SU-DHL-6 (cell line): ENCODE measurements around the gene MICAL3.
"Not testable (repeated sequence)": the region's sequence is repeated elsewhere in the genome, so short reads cannot be mapped to it uniquely, and the experiment has no call there.

Source experiments
- H2AFZ ChIP-seq: fragments of 200-600 bp; sonication (generic); 2 replicates; pipeline ENCODE4 v1.6.1; 2014; ENCODE audit warnings: low read depth, mild to moderate bottlenecking, moderate library complexity, mixed read lengths, antibody characterized with exemption, low read length; ENCODE audit not compliant: severe bottlenecking
- H3F3A ChIP-seq: fragments of 200-600 bp; shearing (Covaris generic); 2 replicates; pipeline ENCODE4 v1.6.0; 2016; ENCODE audit warnings: antibody characterized with exemption, mild to moderate bottlenecking; ENCODE audit not compliant: insufficient read depth
- H3K27ac ChIP-seq: fragments of 200-600 bp; sonication (generic); 2 replicates; pipeline ENCODE4 v1.5.1; 2016; ENCODE audit warnings: low read depth, mild to moderate bottlenecking, low read length, moderate library complexity, mixed read lengths
- H3K27me3 ChIP-seq: fragments of 200-600 bp; sonication (generic), shearing (Covaris generic); 2 replicates; pipeline ENCODE4 v1.6.0; 2014; ENCODE audit warnings: mild to moderate bottlenecking, low read length
- H3K36me3 ChIP-seq: fragments of 200-600 bp; sonication (generic); 2 replicates; pipeline ENCODE4 v1.6.1; 2014; ENCODE audit warnings: mild to moderate bottlenecking, low read length, mixed read lengths
- H3K4me2 ChIP-seq: fragments of 300-600, 200-600 bp; shearing (Covaris generic), sonication (generic); 2 replicates; pipeline ENCODE4 v1.6.0; 2014; ENCODE audit warnings: low read length, low read depth, mild to moderate bottlenecking; ENCODE audit not compliant: poor library complexity, severe bottlenecking
- H3K4me3 ChIP-seq: fragments of 200-600 bp; sonication (generic); 2 replicates; pipeline ENCODE4 v1.5.1; 2014; ENCODE audit warnings: antibody characterized with exemption, low read length, mild to moderate bottlenecking, mixed read lengths; ENCODE audit not compliant: insufficient read depth, poor library complexity, severe bottlenecking
- H3K79me2 ChIP-seq: fragments of 200-600 bp; sonication (generic); 2 replicates; pipeline ENCODE4 v1.6.1; 2014; ENCODE audit warnings: mild to moderate bottlenecking, low read length, moderate library complexity; ENCODE audit not compliant: insufficient read depth
- H3K9ac ChIP-seq: fragments of 200-600 bp; sonication (generic); 2 replicates; pipeline ENCODE4 v1.7.0; 2014; ENCODE audit warnings: mild to moderate bottlenecking, low read length
- H3K9me2 ChIP-seq: fragments of 200-600 bp; sonication (generic); replicated peaks from 2 replicates; pipeline ENCODE4 v1.6.1; 2014; ENCODE audit warnings: low read length; ENCODE audit not compliant: insufficient read depth
- H3K9me3 ChIP-seq: fragments of 200-600 bp; sonication (generic); 2 replicates; pipeline ENCODE4 v1.6.1; 2014; ENCODE audit warnings: low read length, mixed read lengths; ENCODE audit not compliant: insufficient read depth
- H4K20me1 ChIP-seq: fragments of 200-600 bp; sonication (generic); 2 replicates; pipeline ENCODE4 v1.6.1; 2014; ENCODE audit warnings: low read depth, mild to moderate bottlenecking, antibody characterized with exemption, low read length, moderate library complexity, mixed read lengths
- CTCF ChIP-seq: fragments of 200-600 bp; sonication (generic); IDR thresholded peaks from one replicate; pipeline ENCODE4 v1.5.1; 2017; ENCODE audit warnings: antibody characterized with exemption, mild to moderate bottlenecking, low read length, moderate library complexity; ENCODE audit not compliant: insufficient read depth, poor library complexity, severe bottlenecking
- EZH2phosphoT487 ChIP-seq: fragments of 200-600 bp; sonication (generic), shearing (Covaris generic); conservative IDR thresholded peaks from 2 replicates; pipeline ENCODE4 v1.6.1; 2018; ENCODE audit warnings: mild to moderate bottlenecking, antibody characterized with exemption, low read length, moderate library complexity, mixed read lengths

MICAL3 gene

GRCh38 chr22:18064636-18065035, 40.3 kb upstream of the MICAL3 start:
- TF ChIP-seq CTCF: no peak
- no peak for TF ChIP-seq EZH2phosphoT487
- Histone ChIP-seq H3K9me3 (no peaks in the 10 kb centered on the region), H3K4me2 (no peak overlapping the region), H3K9ac (no peak overlapping the region), H3K9me2 (no peaks in the 10 kb centered on the region), H3K4me3 (no peak overlapping the region), H3K36me3 (no peaks in the 10 kb centered on the region), H2AFZ (no peak overlapping the region), H4K20me1 (no peaks in the 10 kb centered on the region), H3K27me3 (no peaks in the 10 kb centered on the region), H3K27ac (no peak overlapping the region), H3F3A (0 out of 2 replicates have a peak, but pooled peaks cover 5% of the 10 kb centered on the region), H3K79me2 (no peaks in the 10 kb centered on the region)

GRCh38 chr22:18063715-18064114, 39.4 kb upstream of the MICAL3 start:
- H3K9ac ChIP-seq, H3F3A ChIP-seq, H3K36me3 ChIP-seq, H3K9me3 ChIP-seq, H3K27ac ChIP-seq, H3K4me3 ChIP-seq, H3K9me2 ChIP-seq, H4K20me1 ChIP-seq, H2AFZ ChIP-seq, H3K4me2 ChIP-seq, H3K79me2 ChIP-seq, H3K27me3 ChIP-seq: not testable (repeated sequence)

- H3K4me3 ChIP-seq: no peak overlapping the region
- 0 out of 2 replicates have a peak, but pooled peaks cover 5% of the 10 kb centered on the region for H3F3A ChIP-seq
- TF ChIP-seq EZH2phosphoT487 (no peak), CTCF (no peak)
- no peak overlapping the region for H3K27ac ChIP-seq
- H4K20me1 ChIP-seq: no peaks in the 10 kb centered on the region
- H3K27me3 ChIP-seq: no peaks in the 10 kb centered on the region
- no peaks in the 10 kb centered on the region for H3K36me3 ChIP-seq
- no peak overlapping the region for H3K9ac ChIP-seq
- H3K9me2 ChIP-seq: no peaks in the 10 kb centered on the region
- H3K79me2 ChIP-seq: no peaks in the 10 kb centered on the region
- no peaks in the 10 kb centered on the region for H3K9me3 ChIP-seq
- no peak overlapping the region for H2AFZ ChIP-seq
- H3K4me2 ChIP-seq: no peak overlapping the region
Observed at GRCh38 chr22:18063306-18063705, 38.9 kb upstream of the MICAL3 start.

GRCh38 chr22:18062421-18062820, 38.1 kb upstream of the MICAL3 start:
- H3K9me3 ChIP-seq: no peaks in the 10 kb centered on the region
- no peak overlapping the region for H3K4me2 ChIP-seq
- TF ChIP-seq EZH2phosphoT487: no peak
- TF ChIP-seq CTCF: no peak
- no peaks in the 10 kb centered on the region for H3K79me2 ChIP-seq
- no peak overlapping the region for H2AFZ ChIP-seq
- H4K20me1 ChIP-seq: no peaks in the 10 kb centered on the region
- H3K4me3 ChIP-seq: no peak overlapping the region
- no peaks in the 10 kb centered on the region for H3K36me3 ChIP-seq
- H3K27ac ChIP-seq: no peak overlapping the region
- no peaks in the 10 kb centered on the region for H3K9me2 ChIP-seq
- no peaks in the 10 kb centered on the region for H3K27me3 ChIP-seq
- H3F3A ChIP-seq: 0 out of 2 replicates have a peak, but pooled peaks cover 5% of the 10 kb centered on the region
- no peak overlapping the region for H3K9ac ChIP-seq
